Activated T-cell treated with anti-CD3 and anti-CD28 coated beads, Interleukin-2, amount 50 U/mL, for 48 hours (primary cell): Measurements from ENCODE around the gene TH.

ENCODE experiments used
- DNase-seq, 2 experiments: peaks; one replicate each; pipeline ENCODE4 v3.0.0-alpha.2; 2020

Gene TH

DNA sequence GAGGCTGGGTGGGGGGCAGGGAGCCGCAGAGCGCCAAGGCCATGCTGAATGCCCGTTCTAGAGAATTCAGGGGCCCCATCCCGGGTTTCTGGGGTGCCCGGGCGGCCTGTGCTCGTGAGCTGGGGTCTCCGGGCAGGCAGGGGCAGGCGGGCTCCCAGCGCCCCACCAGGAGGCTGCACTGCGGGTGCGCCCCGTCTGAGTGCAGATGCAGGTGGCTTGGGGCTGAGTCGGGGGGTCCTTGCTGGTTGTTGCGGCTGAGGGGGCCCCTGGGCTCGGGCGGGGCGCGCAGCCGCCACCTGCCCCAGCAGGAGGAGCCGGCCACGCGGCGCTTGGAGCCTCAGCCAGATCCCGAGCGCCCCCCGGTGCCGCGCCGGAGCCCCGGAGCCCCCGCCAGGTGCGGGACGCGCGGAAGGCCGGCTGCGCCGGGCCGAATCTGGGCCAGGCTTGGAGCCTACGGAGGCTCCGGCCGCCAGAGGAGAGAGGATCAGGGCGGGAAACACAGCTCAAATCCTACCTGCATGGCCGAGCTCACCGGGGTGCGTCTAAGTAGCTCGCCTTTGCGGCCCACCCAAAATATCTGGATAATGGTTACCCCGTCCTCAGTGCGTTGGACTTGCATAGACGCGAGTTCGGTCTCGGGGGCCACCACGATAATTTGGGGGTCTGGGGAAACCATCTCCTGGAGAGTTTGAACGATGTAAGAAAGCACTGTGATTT lies 31.8 kb downstream of the TH start:
- no peak for DNase-seq

DNA sequence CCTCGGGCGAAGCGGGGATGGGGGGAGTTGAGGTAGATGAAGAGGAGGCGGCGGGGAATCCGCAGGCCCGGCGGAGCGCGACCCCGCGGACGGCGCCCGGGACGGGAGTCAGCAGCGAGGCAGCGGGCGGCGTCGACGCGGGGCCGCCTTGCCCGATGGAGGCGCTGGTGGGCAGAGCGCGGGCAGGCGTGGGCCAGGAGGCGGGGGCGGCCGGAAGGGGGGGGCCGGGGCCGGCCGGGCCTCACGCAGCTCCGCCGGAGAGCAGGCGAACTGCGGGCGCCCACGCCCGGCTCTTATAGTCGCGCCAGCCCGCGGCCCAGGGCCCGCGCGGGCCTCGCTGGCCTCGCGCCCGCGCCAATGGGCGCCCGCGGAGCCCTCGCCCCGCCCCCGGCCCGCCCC lies 32.5 kb downstream of the TH start, which contains the start of gene IGF2:
Gene IGF2 (minus strand): TSS at position 267 of the 399 bp plus-strand sequence. CDS start 3,866 bp downstream, outside the sequence.
- no peak for DNase-seq

DNA sequence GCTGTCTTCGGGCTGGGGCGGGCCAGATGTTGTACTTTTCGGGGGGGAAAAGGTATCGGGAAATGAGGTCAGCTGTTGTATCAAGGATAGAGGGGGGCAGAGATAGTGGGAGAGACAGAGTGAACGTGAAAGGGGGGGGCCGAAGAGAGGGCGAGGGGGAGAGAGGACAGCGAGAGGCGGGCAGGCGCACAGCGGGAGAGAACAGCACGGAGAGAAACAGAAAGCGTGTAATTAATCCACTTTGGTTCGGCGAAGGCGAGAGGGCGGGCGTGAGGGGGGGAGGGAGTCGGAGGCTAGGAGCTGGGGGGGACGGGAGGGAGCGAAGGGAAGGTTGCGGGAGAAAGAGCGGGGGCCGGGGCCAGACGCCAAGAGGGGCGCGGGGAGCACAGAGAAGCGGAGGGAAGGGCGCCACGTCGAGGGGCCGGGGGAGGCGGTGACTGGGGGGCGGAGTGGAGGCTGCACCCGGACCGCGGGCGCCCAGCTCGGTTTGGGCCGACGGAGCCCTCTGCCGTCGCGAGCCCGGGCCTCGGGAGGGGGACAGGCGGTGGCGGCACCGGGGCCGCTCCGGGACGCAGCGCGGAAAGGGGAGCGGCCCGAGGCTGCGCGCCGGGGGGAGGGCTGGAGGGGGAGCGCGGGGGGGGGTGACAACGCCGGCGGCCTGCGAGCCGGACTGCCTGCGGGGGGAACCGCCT lies 33.0 kb downstream of the TH start:
- no peak for DNase-seq

DNA sequence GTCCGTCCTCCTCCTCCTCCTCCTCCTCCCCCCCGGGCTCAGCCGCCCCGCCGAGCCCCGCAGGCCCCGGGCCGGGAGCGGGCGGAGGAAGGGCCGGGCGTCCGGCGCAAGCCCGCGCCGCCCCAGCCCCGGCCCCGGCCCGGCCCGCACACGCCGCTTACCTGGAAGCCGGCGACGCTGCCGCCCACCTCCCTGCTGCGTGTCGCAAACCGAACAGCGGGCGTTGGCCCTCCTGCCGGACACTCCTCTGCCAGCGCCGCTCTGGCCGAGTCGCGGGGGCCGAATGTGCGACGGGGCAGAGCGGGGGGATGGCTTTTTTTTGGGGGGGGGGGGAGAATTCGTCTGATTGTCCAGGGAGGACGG lies 33.6 kb downstream of the TH start:
- DNase-seq, result no peak

DNA sequence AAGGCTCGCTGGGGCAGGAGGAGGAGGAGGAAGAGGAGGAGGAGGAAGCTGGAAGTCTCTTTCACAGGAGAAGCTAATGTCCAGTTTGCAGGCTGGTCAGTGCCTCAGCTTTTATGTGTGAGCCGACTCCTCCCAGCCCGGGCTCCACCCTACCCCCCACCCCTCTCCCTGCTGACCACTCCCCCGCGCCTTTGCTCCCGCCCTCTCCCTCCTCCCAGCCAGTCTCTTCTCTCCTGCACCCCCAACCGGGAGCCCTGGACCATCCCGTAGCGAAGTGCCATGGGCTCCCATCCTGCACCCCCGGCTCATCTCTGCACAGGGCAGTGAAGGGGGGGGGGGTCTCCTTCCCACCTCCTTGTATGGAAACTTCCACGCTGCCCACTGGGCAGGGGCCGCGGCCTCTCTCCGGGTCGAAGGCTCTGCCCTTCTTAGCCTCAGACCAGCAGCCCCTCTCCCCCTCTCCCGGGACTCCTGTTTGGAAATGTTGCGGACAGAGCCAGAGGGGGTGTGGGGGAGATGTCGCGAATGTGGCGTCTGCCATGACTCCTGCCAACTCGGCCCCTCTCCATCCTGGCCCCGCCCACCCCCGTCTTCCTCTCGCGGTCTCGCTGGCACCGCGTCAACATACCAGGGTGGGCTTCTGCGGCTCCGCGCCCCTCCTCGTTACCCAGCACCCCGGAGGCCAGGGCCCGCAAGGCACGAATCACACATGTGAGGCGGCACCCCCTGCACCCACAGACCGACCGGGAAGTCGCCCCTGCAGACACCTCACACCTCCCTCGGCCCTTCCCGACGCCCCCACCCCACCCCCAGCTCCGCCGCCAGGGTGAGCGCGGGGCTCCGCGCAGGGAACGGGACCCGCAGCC lies 34.2 kb downstream of the TH start:
- DNase-seq, result no peak

DNA sequence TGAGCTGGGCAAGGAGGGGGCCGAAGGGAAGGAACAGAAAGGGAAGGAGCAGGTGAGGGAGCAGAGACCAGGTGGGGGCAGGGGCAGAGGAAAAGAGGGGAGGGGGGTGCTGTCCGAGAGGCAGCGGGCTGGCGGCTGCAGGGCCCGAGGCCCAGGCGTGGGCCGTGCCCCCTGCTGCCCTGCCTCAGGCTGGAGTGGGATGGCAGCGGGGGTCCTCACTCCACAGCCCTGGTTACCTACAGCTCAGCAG lies 34.7 kb downstream of the TH start:
- DNase-seq, result no peak

DNA sequence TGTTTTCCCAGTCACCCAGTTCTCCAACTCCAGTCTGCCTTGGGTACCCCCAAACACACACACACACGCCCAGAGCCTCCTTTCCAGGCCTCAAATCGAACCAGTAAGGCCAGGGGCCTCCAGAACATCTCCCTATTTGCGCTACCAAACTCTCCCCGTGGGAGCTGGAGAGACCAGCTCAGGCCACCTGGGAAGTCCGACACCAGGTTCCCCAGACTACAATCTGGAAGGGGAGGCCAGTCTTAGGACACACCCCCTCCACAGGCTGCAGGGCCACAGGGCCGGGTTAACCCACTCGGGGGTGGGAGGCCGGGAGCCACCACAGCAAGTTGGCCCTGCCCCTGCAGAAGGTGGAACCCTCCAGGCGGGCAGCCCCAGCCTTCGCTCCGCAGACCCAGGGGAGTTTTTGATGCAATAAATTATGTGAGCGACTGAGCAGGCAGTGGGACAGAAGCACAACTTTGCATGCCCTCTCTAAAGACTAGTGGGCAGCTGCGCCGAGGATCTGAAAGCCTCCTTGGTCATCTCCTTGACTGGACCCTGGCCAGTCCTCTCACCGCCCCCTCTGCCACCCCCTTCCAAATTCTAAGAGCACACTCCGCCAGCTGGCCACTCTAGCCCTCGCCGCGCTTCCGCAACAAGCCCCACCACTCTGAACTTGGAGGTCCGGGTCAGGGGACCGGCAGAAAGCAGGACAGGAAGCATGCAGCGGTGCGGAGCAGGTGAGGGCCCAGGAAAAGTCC lies 35.2 kb downstream of the TH start:
- DNase-seq, result no peak

DNA sequence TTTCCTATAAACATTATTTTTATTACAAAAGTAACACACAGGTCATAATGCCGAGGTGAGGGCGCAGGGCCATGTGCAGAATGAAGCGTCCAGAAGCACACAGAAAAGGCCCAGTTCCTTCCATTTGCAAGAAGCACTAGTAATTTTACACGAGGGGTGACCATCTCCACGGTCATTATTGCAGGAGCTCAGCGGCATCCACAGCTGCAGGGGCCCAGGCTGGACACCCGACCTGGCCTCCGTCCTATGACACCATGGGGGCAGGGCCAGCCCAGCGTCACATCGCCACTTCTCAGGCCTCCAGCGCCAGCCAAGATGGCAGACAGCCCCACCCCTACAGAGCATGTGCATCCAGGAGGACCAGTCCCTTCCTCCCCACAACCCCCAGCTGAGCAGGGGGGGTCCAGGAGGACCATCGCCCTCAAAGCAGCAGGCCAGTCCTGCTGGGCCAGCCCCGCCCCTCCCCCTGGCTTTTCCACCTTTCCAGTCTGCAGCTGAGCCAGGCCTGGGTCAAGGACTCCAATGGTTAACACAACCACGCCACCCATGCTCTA lies 35.9 kb downstream of the TH start:
- DNase-seq, result no peak

DNA sequence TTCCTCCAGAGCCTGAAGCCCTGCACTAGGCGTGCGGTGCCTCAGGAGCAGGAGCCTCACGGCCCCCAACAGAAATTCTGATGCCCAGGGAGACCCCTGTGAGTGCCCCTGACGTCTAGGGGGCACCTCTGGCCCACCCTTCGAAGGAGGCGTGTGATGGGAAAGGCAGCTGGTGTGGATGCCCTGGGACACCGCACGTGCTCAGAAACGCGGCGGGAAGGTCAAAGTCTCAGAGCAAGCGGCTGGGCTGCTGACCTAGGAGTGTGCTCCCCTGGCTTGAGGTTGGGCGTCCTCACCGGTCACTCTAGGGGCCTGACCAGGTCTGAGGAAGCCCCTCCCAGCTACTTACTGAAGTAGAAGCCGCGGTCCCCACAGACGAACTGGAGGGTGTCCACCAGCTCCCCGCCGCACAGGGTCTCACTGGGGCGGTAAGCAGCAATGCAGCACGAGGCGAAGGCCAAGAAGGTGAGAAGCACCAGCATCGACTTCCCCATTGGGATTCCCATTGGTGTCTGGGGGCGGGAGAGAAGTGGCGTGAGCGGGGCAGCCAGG lies 36.5 kb downstream of the TH start:
- no peak for DNase-seq

DNA sequence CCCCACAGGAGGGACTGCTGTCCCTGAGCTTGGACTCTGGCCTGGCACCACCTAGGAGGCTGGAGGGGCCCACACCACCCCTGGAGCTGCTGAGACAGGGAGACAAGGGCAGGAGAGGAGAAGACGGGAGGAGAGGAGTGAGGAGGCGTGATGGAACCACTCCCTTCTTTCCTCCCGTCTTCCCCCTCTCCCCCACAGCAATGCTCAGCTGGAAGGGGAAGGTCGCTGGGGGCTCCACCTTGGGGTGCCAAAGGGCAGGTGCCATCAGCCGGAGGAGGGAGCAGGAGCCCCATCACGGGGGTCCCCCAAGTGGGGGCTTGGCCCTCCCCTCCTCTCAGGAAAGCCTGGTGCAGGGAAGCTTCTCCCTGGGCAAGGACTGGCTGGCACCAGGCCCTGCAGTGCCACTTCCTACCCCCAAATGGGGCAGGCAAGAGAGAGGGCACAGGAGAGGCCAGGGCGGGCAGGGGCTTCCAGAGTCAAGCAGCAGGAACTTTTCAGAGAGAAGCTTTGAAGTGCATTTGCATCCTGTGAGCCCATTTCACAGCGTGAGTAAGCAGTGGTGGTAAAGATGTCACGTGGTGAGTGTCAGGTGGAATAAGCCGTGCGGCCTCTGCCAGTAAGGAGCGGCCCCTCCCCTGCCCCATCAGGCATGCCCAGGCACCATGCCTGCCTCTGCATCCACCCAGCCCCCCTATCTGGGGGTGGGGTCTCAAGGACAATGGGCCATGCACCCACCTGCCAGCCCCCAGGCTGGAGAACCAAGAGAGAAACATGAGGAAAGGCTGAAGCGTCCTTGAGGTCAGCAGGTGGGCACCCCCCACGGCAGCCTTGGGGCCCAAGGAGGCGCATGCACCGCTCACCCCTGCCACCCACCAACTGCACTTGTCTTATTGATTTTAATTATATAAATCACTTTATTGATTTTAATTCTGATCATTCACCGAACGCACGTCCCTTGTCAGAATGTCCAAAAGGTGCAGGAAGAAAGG lies 37.3 kb downstream of the TH start:
- no peak for DNase-seq

DNA sequence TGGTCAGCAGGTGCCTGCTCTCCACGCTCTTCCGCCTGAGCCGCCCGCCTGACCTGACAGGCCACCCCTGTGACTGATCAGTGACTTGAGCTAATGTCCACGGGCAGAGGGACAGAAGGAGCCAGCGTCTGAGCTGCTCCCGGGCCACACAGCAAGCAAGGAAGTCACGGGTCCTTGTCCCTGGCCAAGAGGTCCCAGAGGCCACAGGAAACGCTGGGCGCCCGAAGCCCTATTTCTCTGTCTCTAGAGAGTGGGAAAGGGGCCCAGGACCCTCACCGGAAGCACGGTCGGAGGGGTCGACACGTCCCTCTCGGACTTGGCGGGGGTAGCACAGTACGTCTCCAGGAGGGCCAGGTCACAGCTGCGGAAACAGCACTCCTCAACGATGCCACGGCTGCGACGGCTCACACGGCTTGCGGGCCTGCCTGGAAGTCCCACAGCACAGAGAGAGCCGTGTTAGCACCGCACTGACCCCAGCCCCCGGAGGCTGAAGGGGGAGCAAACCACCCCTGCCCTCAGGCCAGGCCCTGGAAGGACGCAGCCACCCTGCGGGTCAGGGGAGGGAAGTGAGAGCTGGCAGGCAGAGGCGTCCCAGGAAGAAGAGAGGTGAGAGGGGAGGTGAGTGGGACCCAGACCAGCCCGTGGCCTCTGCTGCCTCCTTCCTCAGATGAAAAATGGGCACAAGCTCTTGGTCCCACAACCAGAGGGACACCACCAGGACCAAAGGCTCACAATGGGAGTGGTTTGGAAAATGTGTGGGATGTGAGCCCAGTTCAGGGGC lies 38.2 kb downstream of the TH start:
- no peak for DNase-seq

DNA sequence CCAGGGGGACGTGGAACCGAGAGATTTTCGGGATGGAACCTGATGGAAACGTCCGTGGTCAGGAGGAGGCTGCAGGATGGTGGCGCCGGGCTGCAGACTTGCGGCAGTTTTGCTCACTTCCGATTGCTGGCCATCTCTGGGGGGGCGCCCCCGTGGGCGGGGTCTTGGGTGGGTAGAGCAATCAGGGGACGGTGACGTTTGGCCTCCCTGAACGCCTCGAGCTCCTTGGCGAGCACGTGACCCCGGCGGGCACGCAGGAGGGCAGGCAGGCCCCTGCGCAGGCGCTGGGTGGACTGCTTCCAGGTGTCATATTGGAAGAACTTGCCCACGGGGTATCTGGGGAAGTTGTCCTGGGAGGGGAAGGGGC lies 38.8 kb downstream of the TH start:
- no peak for DNase-seq

DNA sequence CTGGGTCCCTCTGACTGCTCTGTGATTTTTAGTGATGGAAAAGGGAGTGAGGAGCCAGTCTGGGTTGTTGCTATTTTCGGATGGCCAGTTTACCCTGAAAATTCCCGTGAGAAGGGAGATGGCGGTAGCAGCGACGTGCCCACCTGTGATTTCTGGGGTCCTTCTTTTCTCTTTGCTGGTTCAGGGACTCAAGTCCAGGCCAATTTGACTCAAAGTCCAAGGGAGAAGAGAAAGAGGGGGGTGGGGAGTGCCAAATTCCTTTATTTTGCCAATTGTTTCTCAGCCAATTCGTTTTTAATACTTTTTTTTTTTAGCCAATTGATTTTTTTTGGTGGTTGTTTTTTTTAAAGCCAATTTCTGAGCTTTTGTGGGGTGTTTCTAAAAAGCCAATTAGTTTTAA lies 39.4 kb downstream of the TH start:
- DNase-seq, result no peak

DNA sequence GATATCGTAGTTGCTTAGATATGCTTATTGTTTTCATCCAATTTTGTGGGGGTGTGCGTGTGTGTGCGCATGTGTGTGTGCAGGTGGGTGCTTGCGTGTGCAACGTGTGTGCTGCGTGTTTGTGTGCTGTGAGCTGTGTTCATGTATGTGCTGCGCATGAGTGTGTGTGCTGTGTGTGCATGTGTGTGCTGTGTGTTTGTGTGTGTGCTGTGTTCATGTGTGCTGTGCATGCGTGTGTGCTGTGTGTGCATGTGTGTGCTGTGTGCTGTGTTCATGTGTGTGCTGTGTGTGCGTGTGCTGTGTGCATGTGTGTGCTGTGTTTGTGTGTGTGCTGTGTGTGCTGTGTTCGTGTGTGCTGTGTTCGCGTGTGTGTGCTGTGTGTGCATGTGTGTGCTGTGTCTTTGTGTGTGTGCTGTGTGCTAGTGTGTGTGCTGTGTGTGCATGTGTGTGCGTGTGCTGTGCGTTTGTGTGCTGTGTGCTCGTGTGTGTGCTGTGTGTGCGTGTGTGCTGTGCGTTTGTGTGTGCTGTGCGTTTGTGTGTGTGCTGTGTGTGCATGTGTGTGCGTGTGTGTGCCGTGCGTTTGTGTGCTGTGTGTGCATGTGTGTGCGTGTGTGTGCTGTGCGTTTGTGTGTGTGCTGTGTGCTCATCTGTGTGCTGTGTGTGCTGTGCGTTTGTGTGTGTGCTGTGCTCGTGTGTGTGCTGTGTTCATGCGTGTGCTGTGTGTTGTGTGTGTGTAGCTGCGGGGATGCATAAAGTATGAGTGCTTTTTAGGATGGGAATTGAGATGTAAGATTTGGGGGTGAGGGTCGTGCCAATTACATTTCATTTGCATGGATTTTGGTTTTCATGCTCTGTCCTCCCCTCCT lies 40.0 kb downstream of the TH start:
- DNase-seq, result no peak

DNA sequence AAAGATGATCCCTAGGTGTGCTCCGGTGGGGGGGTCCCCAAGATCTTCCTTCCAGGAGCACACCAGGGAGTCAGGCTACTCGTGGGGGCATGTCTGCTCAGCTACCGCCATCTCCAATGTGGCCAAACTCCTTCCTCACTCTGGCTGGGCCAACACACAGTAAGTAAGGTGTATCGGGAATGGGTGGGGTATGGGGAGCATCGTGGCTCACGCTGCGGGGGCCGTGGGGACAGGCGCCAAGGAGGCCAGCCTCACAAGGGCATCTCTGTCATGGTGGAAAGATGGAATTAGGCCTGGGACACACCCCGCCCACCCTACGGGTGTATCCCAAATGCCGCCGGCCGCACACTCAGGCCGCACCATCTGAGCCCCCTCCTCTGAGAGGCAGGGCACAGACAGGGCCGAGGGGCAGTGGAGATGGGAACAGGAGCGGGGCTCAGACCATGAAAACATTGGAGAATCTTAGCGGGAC lies 40.7 kb downstream of the TH start:
- DNase-seq, result no peak

DNA sequence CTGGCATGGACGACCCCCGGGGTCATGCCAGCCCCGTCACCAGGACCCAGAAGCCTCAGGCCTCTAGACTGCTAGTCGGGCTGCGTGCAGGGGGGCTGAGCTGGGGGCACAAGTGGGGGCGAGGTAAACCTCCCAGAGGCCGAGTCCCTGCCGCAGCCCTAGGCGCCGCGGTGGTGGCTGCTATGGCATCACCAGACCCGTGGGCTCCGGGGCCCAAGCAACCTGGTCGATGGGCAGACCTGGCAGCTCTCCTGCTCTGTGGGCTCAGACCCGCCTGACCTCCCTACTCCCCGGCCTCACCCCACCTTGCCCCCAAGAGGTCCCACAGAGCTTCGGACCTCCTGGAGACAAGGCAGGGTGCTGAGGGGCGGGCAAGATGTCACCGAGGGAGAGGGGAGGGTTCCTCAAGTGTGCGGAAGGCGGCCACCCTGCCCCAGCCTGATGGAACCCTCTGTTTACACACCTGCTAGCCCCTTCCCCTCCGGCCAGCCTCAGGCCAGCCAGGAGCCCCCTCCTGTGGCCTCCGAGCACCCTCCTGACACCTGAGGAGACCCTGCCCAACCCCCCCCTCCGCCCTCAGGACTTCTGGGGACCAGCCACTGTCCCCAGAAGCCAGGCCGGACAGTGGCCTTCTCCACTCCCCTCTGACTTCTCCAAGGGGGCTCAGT lies 41.8 kb downstream of the TH start:
- no peak for DNase-seq

DNA sequence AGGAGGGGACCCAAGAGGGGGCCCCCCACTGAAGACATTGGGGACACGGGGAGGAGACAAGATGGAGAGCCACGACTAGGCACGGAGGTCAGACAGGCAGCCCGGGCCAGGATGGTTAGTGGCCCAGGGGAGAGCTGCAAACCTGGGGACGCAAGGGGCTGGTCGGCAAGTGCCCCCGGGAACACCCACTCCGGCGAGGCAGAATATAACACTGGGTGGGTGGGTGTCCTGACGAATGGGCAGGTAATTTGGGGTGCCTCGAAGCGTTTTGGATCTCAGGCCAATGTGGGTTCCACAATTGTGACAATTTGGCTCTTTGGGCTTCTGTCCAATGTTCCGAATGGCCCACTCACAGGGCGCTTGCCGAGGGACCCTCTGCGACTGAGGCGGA lies 42.3 kb downstream of the TH start:
- DNase-seq, result no peak

DNA sequence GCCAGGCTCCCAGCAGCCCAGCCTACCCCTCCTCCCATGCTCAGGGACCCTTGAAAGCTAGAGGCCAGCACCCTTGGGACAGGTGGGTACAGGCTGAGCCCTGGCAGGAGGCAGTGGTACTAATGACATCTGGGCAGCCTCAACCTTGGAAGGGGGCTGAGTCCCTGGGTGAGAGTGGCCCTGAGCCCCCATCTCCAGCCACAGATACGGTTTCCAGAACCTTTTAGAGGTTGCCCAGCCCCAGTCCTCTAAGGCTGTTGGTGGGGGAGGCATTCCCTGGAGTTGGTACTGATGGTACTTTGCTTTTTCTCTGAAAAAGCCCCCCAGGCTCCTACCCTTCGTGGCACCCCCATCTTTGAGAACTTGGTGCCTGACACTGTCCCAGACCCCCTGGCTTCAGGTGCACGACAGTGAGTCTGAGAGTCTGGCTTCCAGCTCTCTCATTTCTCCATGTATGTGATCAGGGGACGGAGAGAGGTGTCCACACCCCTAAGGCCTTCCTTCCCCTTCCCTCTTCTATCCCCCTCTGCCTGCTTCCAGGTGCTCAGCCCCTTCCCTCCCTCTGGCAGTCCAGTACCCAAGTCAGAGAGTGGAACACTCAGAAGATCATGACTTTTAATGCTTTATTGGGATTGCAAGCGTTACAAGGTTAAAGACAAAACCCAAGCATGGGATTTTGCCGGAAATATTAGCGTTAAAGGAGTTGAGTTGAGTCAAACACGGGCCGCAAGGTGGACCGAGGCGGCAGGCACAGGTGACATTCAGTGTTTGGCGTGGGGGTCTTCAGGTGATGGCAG lies 42.9 kb downstream of the TH start:
- DNase-seq, result no peak
